HG03159 (cell line): Measurements from ENCODE around the gene CLMP.

ENCODE experiments used
- ATAC-seq: cut with Tn5 transposase; IDR thresholded peaks from one replicate; pipeline ENCODE4 v1.9.1; 2021; ENCODE audit warnings: mild to moderate bottlenecking, moderate library complexity; ENCODE audit not compliant: unreplicated experiment

CLMP gene

DNA sequence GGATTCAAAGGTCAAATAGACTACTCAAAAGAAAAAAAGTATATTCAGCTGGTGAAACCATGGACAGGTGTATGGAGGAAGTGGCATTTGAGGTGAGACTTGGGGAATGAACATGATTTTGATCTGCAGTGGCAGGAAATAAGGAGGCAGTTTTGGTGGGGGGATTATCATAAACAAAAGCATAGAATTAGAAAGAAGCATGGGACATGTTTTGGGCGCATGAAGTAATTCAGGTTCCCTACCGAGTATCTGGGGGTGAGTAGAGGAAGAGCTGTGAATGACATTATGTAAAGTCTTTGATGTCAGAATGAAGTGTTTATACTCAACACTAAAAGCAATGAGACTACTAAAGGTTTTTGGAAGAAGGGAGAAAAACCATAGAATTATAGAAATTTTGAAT lies 3.1 kb downstream of the CLMP start:
- ATAC-seq: no peak

- ATAC-seq: no peak
These were observed 4.5 kb downstream of the CLMP start for GRCh38 chr11:123190518-123190917.

DNA sequence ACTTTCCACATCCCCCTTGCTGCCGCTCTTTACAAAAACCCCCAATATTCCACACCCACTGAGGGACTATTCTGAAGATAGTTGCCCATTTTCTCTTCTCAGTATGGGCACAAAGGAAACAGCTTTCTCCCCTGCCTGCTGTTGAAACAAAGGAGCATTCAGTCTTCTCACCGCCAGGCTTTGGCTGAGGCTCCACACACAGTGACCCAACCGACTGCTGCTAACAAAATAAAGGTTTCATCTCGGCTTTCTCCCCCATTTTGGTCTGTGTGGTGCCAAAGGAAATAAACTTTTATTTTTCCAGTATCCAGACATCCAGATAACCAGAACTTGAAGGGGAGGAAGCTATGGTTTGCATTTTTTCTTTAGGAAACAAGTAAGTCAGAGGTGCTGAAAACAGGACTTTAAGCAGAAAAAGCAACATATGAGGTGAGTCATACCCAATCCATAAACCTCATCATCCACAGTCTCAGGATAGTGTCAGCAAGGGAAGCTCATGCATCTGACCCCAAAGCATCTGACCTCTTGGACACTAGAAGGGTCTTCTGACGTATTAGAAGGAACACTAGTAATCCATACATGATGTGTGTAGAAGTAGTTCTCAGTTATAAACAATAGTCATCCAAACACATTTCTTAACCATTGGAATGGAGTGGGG lies 6.4 kb downstream of the CLMP start:
- no peak for ATAC-seq

GRCh38 chr11:123187665-123188507 lies 7.2 kb downstream of the CLMP start:
- ATAC-seq: no peak

DNA sequence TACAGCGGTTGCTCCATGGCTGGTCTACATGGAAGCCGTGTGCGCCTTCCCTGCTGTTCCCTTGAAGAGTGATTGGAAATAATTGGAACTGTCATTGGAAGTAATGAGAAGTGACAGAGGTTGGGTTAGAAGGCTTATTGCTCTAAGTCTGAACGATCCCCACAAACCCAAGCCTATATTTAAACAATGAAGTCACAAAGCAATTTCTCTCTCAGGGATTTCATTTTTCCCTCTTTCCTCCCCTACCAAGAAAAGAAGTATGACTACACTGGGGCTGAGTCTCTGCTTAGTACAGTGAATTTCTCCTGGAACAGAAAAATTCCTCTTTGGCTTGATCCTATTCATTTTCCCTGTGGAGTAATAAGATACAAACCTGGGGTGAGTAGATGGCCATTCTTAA lies 7.8 kb downstream of the CLMP start:
- no peak for ATAC-seq

DNA sequence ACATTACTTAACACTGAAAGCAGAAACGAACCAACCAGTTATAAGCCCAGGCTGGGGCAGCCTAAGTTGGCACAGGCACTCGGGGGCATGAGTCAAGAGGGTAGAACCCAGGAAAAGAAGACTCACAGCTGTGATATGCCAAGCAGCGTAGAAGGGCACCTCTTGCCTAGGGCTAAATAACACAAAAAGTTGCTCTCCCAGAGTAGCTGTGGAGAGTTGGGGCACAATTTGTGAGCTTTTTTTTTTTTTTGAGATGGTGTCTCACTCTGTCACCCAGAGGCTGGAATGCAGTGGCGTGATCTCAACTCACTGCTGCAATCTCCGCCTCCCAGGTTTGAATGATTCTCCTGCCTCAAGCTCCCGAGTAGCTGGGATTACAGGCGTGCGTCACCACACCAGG lies 8.8 kb downstream of the CLMP start:
- ATAC-seq: no peak

- ATAC-seq: no peak
These were observed 9.7 kb downstream of the CLMP start for GRCh38 chr11:123185326-123185725.

DNA sequence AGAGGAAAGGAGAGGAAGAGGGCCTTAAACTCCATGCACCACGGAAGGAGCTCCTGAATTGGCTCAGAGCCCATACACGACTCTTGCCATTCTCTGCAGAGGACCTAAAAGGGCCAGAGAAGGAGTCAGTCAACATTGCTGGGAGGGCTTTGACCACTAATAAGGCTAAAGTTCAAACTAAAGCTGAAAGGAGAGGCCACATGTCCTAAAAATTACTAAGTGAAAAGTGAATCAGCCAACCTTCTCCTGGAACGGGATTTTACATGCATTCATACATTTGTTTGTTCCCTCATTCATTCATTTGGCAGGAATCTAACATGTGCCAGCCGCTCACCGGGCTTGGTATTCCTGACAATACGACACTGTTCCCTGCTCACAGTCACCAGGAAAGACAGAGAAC lies 10.5 kb downstream of the CLMP start:
- ATAC-seq: no peak

GRCh38 chr11:123183391-123184099 lies 11.5 kb downstream of the CLMP start:
- ATAC-seq: no peak

DNA sequence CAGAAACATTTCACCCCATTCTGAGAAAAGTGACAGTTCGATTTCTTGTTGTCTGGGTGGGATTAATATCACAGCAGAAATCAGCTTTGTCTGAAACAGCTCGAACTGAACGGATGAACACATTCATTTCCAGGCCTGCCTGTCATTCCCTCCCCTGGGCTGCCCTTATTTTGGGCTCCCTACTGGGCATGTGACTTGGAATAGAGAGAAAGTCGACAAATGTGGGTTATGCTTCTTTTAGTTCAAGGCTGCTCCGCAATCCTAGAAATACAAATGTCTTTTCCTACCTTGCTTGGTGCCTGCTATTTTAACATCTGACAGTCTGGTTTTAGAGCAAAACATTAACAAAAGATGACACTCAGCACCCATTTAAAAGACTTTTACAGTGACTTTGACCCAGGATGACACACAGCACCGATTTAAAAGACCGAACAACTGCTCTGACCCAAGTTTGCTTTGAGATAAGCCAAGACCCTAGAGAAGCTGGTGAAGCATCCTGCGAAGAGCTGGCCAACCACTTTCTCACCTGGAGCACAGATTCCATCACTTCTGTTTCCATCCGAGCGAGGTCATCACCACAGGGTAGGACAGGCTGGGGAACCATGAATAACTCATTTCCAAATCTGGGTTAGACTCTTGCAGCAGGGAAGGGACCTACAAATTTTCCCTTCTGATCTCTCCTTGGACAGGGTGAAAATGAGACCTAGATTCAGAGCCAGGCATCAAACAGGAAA lies 13.1 kb downstream of the CLMP start:
- ATAC-seq: no peak

DNA sequence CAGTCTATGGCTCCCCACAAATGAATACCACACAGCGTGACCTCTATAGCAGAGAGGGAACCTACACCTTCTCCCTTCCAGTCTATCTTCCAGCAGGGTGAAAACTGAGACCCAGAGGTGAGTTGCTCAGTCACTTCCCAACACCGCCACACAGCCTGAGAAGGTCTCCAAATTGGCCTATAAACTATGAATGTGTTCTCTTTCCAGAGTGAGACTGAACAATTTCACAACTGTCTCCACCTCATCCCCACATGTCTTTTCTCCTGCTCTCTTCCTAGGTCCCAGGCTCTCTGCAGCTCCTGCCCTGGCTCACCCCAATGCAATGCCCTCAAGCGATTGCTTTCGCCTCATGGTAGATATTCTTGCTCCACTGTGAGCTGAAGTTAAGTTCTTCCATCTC lies 14.0 kb downstream of the CLMP start:
- ATAC-seq: no peak

DNA sequence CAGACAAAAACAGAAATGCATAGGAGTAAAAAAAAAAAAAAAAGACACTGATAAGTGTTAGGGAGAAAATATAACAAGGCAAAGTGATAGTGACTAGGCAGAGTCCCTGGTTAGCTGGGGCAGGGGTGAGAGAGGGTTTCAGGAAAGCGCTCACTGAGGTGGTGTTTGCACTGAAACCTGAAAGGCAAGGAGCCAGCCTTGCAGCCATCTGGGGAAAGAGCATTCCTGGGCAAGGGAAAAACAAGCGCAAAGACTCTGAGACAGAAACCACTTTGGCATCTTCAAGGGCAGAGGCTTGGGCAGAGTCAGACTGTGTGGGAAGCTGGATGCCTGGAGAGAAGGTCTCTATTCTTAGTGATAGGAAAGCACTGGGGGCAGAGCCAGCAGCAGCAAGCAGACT lies 14.5 kb downstream of the CLMP start:
- ATAC-seq: no peak

DNA sequence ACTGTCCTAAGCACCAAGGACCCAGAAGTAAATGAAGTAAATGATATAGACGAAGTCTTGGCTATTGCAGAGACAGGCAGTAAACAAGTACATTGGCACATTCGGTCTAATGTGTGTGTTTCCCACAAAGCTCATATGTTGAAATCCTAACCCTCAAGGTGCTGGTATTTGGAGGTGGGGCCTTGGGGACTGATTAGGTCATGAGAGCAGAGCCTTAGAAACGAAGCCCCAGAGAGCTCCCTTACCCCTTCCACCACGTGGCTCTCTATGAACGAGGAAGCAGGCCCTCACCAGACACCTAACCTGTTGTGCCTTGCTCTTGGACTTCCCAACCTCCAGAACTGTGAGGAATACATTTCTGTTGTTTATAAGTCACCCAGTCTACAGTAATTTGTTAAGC lies 14.9 kb downstream of the CLMP start:
- ATAC-seq: no peak

DNA sequence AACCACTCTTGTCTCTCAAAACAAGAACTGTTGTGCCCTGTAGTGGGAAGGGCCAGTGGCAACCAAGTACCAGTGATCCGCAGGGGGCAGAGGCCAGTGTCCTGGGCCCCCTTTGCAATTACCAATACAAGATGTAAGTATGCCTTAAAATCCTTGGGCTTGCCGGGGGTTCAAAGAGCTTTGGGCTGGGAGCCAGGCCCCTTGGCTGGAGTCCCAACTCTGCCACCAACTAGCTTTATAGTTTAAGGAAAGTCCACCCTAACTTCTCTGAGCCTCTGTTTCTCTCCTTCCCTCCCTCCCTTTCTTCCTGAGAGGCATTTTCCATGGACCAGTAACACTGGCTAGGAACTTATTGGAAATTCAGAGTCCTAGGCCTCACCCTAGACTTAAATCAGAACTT lies 15.5 kb downstream of the CLMP start:
- no peak for ATAC-seq

GRCh38 chr11:123178186-123178585 lies 16.9 kb downstream of the CLMP start:
- no peak for ATAC-seq

- ATAC-seq: no peak
These were observed 18.3 kb downstream of the CLMP start for GRCh38 chr11:123176785-123177184.

GRCh38 chr11:123174196-123175183 lies 20.6 kb downstream of the CLMP start:
- ATAC-seq: no peak

GRCh38 chr11:123173856-123174186 lies 21.2 kb downstream of the CLMP start:
- no peak for ATAC-seq

GRCh38 chr11:123173040-123173855 lies 21.8 kb downstream of the CLMP start:
- no peak for ATAC-seq
